GM12891 (cell line): Measurements from ENCODE around the gene CACNA2D1.
"Not testable (repeated sequence)": the region's sequence is repeated elsewhere in the genome, so short reads cannot be mapped to it uniquely, and the experiment has no call there.

ENCODE experiments used
- DNase-seq: peaks from one replicate; pipeline ENCODE4 v3.0.0; 2011; ENCODE audit warnings: low spot score; ENCODE audit not compliant: insufficient read length
- FAIRE-seq: peaks from 2 replicates; lab custom pipeline; 2011; peaks lifted over from hg19 to GRCh38; lab: Jason Lieb, UNC
- PAX5 ChIP-seq: IDR thresholded peaks from 2 replicates; pipeline ENCODE4 v1.6.1; 2011; ENCODE audit warnings: low read length, moderate library complexity, mild to moderate bottlenecking; ENCODE audit not compliant: insufficient read depth, severe bottlenecking
- POLR2A ChIP-seq: IDR thresholded peaks from 2 replicates; pipeline ENCODE4 v1.6.1; 2011; ENCODE audit warnings: low read depth, low read length, control low read depth
- POLR2AphosphoS5 ChIP-seq: IDR thresholded peaks from 2 replicates; pipeline ENCODE4 v1.6.1; 2011; ENCODE audit warnings: low read depth, low read length, control low read depth
- POU2F2 ChIP-seq: IDR thresholded peaks from 2 replicates; pipeline ENCODE4 v1.6.1; 2011; ENCODE audit warnings: low read depth, mild to moderate bottlenecking, control low read depth, low read length, moderate library complexity
- SPI1 ChIP-seq: IDR thresholded peaks from 2 replicates; pipeline ENCODE4 v1.6.1; 2011; ENCODE audit warnings: low read depth, low read length, control low read depth
- TAF1 ChIP-seq: IDR thresholded peaks from 2 replicates; pipeline ENCODE4 v1.6.1; 2011; ENCODE audit warnings: low read depth, low read length, control low read depth

Gene CACNA2D1

DNA sequence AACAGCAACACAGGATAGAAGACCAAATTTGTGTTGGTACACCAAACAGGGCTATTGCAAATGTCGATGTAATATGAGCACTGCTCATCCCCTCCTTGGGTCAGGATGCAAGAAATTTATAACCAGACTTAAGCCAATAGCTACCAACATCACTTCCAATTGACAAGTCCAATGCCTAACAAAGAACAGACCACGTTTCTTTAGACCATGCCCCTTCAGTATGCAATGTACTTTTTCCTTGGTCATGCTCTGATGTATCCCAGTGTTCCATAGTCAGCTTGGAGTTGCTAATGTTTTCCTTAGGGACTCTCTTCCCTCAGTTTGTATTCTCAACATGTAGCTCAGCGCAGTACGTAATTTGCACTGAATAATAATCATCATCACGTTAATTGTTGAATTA is 7.8 kb downstream of the CACNA2D1 start:
- no peak for DNase-seq
- no peak for FAIRE-seq
- TF ChIP-seq POLR2AphosphoS5 (no peak), SPI1 (no peak), POU2F2 (no peak), TAF1 (no peak), PAX5 (no peak), POLR2A (no peak)

DNA sequence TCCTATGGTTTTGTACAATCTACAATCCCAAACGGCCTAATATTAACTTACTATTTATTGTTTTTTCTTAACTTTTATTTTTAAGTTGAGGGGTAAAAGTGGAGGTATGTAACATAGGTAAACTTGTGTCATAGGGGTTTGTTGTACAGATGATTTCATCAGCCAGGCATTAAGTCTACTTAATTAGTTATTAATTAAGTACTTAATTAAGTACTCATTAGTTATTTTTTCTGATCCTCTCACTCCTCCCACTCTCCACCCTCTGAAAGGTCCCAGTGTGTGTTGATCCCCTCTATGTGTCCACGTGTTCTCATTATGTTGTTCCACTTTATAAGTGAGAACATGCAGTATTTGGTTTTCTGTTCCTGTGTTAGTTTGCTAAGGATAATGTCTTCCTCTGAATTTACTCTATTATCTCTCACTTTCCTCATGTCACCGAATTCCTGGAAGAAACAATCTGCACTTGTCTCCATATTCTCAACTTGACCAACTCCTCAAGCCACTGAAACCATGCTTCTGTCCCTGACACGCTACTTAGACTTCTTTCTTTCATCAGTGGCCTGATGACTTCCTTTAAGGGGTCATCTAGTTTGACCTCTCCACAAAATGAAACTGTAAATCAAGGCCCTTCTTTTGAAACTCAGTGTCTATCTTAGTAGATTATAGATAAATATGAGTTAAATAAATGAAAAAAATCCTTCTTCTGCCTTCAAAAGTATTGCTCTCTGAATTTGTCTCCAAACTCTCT is 9.1 kb downstream of the CACNA2D1 start:
- no peak for DNase-seq
- no peak for FAIRE-seq
- no peak for TF ChIP-seq POLR2AphosphoS5
- no peak for TF ChIP-seq SPI1
- no peak for TF ChIP-seq PAX5
- no peak for TF ChIP-seq POU2F2
- TF ChIP-seq TAF1, result no peak
- TF ChIP-seq POLR2A, result no peak

DNA sequence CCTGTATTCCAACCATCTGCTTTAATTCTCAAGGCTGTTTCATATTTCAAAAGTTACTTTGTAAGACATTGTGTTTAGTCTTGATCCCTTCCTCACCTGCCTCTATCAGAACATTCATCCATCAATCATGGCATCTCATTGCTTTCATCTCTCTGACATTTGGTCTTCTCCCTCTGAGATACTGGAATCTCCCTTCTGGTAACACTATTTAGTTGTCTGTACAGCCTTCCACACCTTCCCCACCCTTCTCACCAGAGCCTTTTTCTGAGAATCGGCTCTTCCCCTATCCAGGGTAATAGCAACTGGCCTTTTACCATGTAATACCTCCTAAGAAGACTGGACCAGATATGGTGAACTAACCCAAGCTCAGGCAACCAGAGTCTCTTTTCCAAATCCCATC is 10.1 kb downstream of the CACNA2D1 start:
- FAIRE-seq, result no peak
- TF ChIP-seq POLR2AphosphoS5 (no peak), SPI1 (no peak), PAX5 (no peak), POLR2A (no peak), POU2F2 (no peak), TAF1 (no peak)
- DNase-seq, result no peak

DNA sequence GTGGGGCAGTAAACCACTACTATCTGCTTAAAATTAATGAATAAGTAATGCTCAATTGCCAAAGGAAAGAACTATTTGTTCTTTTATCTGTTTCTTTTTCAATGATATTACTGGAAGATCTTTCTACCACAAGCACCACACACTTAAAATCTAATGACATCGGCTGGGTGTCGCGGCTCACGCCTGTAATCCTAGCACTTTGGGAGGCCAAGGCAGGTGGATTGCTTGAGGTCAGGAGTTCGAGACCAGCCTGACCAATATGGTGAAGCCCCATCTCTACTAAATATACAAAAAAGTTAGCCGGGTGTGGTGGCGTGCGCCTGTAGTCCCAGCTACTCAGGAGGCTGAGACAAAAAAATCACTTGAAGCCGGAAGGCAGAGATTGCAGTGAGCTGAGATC is 10.8 kb downstream of the CACNA2D1 start:
- not testable (repeated sequence) for DNase-seq, FAIRE-seq

GRCh38 chr7:82430500-82431465 is 12.8 kb downstream of the CACNA2D1 start:
- FAIRE-seq (no peak), DNase-seq (no peak)
- TF ChIP-seq TAF1 (no peak), PAX5 (no peak), SPI1 (no peak), POLR2A (no peak), POLR2AphosphoS5 (no peak), POU2F2 (no peak)

GRCh38 chr7:82429408-82429807 is 14.2 kb downstream of the CACNA2D1 start:
- FAIRE-seq (no peak), DNase-seq (no peak)
- TF ChIP-seq POLR2A (no peak), SPI1 (no peak), POU2F2 (no peak), PAX5 (no peak), TAF1 (no peak), POLR2AphosphoS5 (no peak)

DNA sequence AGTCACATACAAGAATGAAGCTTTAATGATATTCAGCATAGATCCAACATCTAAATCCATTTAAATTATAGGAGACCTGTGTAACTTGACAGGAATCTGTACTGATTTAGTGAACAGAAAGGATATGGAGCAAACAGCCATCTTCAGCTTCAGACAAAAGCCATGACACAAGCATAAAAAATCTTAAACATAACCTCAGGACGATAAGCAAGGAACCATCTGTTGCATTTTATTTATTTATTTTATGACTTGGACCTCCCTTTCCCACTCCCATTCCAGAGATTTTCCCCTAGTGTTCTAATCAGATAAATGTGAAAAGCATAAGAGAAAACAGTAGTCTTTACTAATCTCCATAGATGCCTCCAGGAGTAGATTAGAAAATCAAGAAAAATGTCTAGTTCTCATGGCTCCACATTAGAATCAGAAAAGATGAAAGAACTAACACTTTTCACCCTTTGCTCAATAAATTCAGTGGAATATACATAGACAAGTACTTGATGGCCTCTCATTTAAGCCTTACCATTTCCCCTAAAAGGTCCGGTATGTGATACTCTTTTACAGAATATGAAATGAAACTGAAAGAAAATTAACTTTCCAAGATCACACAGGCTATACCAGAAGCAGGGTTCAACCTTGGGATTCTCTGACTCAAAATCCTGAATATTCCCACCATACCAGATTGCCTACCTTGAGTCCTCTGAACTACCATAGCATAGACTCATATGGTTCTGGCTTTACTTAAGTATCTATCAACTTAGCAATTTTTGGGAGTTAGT is 15.2 kb downstream of the CACNA2D1 start:
- DNase-seq (no peak), FAIRE-seq (no peak)
- TF ChIP-seq POLR2A, result no peak
- TF ChIP-seq TAF1, result no peak
- no peak for TF ChIP-seq PAX5
- TF ChIP-seq POLR2AphosphoS5, result no peak
- no peak for TF ChIP-seq SPI1
- TF ChIP-seq POU2F2, result no peak

- DNase-seq, result no peak
- no peak for FAIRE-seq
- TF ChIP-seq PAX5, result no peak
- no peak for TF ChIP-seq POU2F2
- no peak for TF ChIP-seq SPI1
- no peak for TF ChIP-seq POLR2AphosphoS5
- TF ChIP-seq TAF1, result no peak
- TF ChIP-seq POLR2A, result no peak
These were observed 20.1 kb downstream of the CACNA2D1 start for GRCh38 chr7:82423446-82423845.

DNA sequence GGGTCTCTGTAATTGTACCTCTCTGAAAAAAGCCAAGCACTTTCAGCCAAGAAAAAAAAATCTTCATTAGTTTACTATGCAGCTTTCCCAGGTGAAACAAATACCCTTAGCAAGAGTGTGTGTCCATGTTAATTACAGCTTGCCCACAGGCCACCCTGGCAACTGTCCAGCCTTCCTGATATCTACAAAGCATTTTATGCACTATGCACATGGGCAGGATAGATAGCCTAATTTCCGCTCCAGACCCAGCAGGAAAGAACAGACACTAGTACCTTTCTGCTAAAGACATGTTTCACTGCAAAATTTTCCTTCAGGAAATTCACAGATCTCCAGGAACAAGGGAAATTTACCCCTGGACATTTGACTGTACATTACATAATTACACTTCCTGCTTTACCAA is 24.4 kb downstream of the CACNA2D1 start:
- TF ChIP-seq TAF1 (no peak), POLR2AphosphoS5 (no peak), POLR2A (no peak), PAX5 (no peak), SPI1 (no peak), POU2F2 (no peak)
- DNase-seq (no peak), FAIRE-seq (no peak)
